ENCODE data around the gene ATP2A3.

DNA sequence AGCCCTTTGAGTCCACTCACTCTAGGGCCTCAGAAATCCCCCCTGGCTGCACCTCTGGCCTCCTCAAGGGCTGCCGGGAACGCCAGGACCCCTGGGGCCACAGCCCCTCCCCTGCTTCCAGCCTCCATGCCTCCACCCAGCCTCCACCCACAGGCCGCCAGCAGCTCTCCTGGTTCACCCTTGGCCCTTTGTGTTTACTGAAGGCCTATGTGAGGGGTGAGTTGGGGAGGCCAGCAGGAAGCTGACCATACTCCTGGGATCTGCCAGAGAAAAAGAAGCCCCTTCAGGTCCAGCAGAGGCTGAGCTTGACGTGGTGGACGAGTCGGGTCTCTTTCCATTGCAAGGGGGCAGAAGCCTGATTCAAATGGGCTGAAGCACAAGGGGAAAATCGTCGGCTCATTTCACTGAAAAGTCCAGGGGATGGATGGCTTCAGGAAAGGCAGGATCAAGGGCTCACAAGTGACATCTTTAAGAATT is 18.3 kb upstream of the ATP2A3 start:
- TF ChIP-seq POLR2A (IDR thresholded peaks at IDR 0.05; ENCODE audit: low read depth, low read length) (no peak), POU2F2 (IDR thresholded peaks at IDR 0.05; ENCODE audit: low read depth, low read length) (no peak), POLR2AphosphoS5 (IDR thresholded peaks at IDR 0.05; ENCODE audit: low read depth, low read length) (no peak), TAF1 (IDR thresholded peaks at IDR 0.05; ENCODE audit: low read depth, low read length) (no peak)

Data from GM12891 (cell line).